ENCODE results near the gene CHRNA7. TPM values are rescaled to one million over a fixed set of nuclear protein-coding genes. Genes with fewer than 3 reads are reported as not detected.

The CHRNA7 gene
- total RNA-seq, 4 donors from 2014 or later, result 0.20 to 10.2 (median 4.2) TPM

- no peaks in the 10 kb centered on the region for H3K9me3 ChIP-seq
- WGBS, 2 donors (ENCODE audit: low coverage in 1 of 2), result 83 to 93% methylated on average over 3 to 8 of the region's 8 CpGs
- intact Hi-C loops (cut with DNase I; ENCODE audit: low total_unique reads), result no loop called here
Observed at GRCh38 chr15:32113224-32113623, 82.9 kb downstream of the CHRNA7 start.

GRCh38 chr15:32117122-32117521, 86.8 kb downstream of the CHRNA7 start:
- H3K4me1 ChIP-seq, result no peaks in the 10 kb centered on the region
- DNase-seq, result no peak
- WGBS, 2 donors (ENCODE audit: low coverage in 1 of 2), result 50 to 76% methylated on average over 1 to 4 of the region's 4 CpGs
- no peak overlapping the region for H3K27ac ChIP-seq
- no peaks in the 10 kb centered on the region for H3K27me3 ChIP-seq
- H3K4me3 ChIP-seq, result no peak overlapping the region
- intact Hi-C loops (cut with DNase I; ENCODE audit: low total_unique reads) (no loop called here), in situ Hi-C loops (cut with MboI; ENCODE audit: low pct_ligation_motif_present in 1 of 4, low pct_unique_long_range_greater_than_20kb in 1 of 4, low sequenced_read_pairs in 3 of 4) (no loop called here)
- no peaks in the 10 kb centered on the region for H3K9me3 ChIP-seq
- TF ChIP-seq, protein P1, sequence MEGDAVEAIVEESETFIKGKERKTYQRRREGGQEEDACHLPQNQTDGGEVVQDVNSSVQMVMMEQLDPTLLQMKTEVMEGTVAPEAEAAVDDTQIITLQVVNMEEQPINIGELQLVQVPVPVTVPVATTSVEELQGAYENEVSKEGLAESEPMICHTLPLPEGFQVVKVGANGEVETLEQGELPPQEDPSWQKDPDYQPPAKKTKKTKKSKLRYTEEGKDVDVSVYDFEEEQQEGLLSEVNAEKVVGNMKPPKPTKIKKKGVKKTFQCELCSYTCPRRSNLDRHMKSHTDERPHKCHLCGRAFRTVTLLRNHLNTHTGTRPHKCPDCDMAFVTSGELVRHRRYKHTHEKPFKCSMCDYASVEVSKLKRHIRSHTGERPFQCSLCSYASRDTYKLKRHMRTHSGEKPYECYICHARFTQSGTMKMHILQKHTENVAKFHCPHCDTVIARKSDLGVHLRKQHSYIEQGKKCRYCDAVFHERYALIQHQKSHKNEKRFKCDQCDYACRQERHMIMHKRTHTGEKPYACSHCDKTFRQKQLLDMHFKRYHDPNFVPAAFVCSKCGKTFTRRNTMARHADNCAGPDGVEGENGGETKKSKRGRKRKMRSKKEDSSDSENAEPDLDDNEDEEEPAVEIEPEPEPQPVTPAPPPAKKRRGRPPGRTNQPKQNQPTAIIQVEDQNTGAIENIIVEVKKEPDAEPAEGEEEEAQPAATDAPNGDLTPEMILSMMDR (IDR thresholded peaks at IDR 0.05), result no peak
- TF ChIP-seq POLR2AphosphoS5 (IDR thresholded peaks at IDR 0.05) (no peak), POLR2A (IDR thresholded peaks at IDR 0.05) (no peak), EP300 (IDR thresholded peaks at IDR 0.05; ENCODE audit: low read depth) (no peak)
- no peaks in the 10 kb centered on the region for H3K36me3 ChIP-seq

More at GRCh38 chr15:32113224-32113623, 82.9 kb downstream of the CHRNA7 start:
- in situ Hi-C loops (cut with MboI; ENCODE audit: low pct_ligation_motif_present in 1 of 4, low pct_unique_long_range_greater_than_20kb in 1 of 4, low sequenced_read_pairs in 3 of 4), result no loop called here
- DNase-seq, result no peak
- no peak for TF ChIP-seq POLR2AphosphoS5 (IDR thresholded peaks at IDR 0.05)
- TF ChIP-seq EP300 (IDR thresholded peaks at IDR 0.05; ENCODE audit: low read depth), result no peak
- TF ChIP-seq, protein P1 (IDR thresholded peaks at IDR 0.05), result no peak
- no peak for TF ChIP-seq POLR2A (IDR thresholded peaks at IDR 0.05)
- H3K27me3 ChIP-seq, result no peaks in the 10 kb centered on the region
- H3K4me1 ChIP-seq, result no peaks in the 10 kb centered on the region
- no peak overlapping the region for H3K4me3 ChIP-seq
- no peak overlapping the region for H3K27ac ChIP-seq
- no peaks in the 10 kb centered on the region for H3K36me3 ChIP-seq

GRCh38 chr15:32119286-32119685, 89.0 kb downstream of the CHRNA7 start:
- in situ Hi-C loops (cut with MboI; ENCODE audit: low pct_ligation_motif_present in 1 of 4, low pct_unique_long_range_greater_than_20kb in 1 of 4, low sequenced_read_pairs in 3 of 4) (no loop called here), intact Hi-C loops (cut with DNase I; ENCODE audit: low total_unique reads) (no loop called here)
- TF ChIP-seq EP300 (IDR thresholded peaks at IDR 0.05; ENCODE audit: low read depth) (no peak), POLR2A (IDR thresholded peaks at IDR 0.05) (no peak), POLR2AphosphoS5 (IDR thresholded peaks at IDR 0.05) (no peak)
- TF ChIP-seq, protein P1 (IDR thresholded peaks at IDR 0.05), result no peak
- Histone ChIP-seq H3K27me3 (no peaks in the 10 kb centered on the region), H3K27ac (no peak overlapping the region), H3K4me1 (no peaks in the 10 kb centered on the region), H3K36me3 (no peaks in the 10 kb centered on the region), H3K9me3 (no peaks in the 10 kb centered on the region), H3K4me3 (no peak overlapping the region)
- WGBS, 2 donors (ENCODE audit: low coverage in 1 of 2), result 66 to 70% methylated on average over 2 to 3 of the region's 3 CpGs
- no peak for DNase-seq

DNA sequence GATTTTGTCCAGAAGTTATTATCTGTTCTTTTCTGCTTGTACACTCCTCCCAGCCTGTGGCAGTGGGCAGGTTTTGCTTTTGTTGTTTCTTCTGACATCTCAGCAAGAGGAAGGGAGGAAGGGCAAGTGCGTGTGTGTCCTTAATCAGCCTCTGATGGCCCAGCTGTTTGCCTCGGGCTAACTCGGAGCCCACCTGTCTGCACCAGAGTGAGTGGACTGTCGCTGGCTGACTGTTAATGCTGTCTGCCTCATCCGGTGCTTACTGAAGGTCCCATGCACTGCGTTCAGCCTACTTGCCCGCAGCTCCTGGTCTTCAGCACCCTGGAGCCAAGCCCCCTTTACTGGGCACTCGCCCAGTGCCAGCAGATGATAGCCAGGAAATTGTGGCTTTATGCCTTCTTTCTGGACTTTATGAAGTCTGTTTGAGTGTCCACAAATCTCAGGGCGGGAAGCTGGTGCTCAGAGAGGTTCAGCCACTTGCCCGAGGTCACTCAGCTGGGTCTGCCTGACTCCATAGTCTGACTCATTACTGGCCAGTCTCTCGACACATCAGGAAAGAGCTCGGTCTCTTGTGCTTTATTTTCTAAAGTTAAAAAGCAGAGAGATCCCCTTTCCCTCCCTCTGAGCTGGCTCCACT, 89.5 kb downstream of the CHRNA7 start:
- intact Hi-C loops (cut with DNase I; ENCODE audit: low total_unique reads) (no loop called here), in situ Hi-C loops (cut with MboI; ENCODE audit: low pct_ligation_motif_present in 1 of 4, low pct_unique_long_range_greater_than_20kb in 1 of 4, low sequenced_read_pairs in 3 of 4) (no loop called here)
- no peaks in the 10 kb centered on the region for H3K9me3 ChIP-seq
- H3K36me3 ChIP-seq, result no peaks in the 10 kb centered on the region
- H3K4me1 ChIP-seq, result no peaks in the 10 kb centered on the region
- H3K4me3 ChIP-seq, result no peak overlapping the region
- 74% methylated on average over 3 to 12 of the region's 12 CpGs for WGBS, 2 donors (ENCODE audit: low coverage in 1 of 2)
- no peak for TF ChIP-seq POLR2A (IDR thresholded peaks at IDR 0.05)
- H3K27me3 ChIP-seq, result no peaks in the 10 kb centered on the region
- no peak for DNase-seq
- H3K27ac ChIP-seq, result no peak overlapping the region
